ENCODE results near the gene PREX1. TPM values are rescaled to one million over a fixed set of nuclear protein-coding genes. Genes with fewer than 3 reads are reported as not detected.

PREX1 gene
- total and polyA plus RNA-seq, 2 of the 4 experiments (the other 2 are of a cell fraction) = 0.67 to 0.72 TPM

- no peaks in the 10 kb centered on the region for H3K36me3 ChIP-seq (ENCODE audit: control insufficient read depth, insufficient read depth, low read length)
- H4K5ac ChIP-seq (ENCODE audit: low read depth, low read length) = no peak overlapping the region
- no peaks in the 10 kb centered on the region for H4K20me1 ChIP-seq (ENCODE audit: insufficient read depth, low read length)
- H2AK9ac ChIP-seq (replicated peaks; ENCODE audit: low read depth, low read length, poor library complexity) = no peak overlapping the region
- WGBS, 2 experiments (ENCODE audit: extremely low coverage in 2 of 2, insufficient read length in 1 of 2) = 77% methylated on average over 5 of the region's 9 CpGs; no CpG with 5 or more reads in 1 of the 2 experiments
- dilution Hi-C loops (cut with HindIII; ENCODE audit: low sequenced_read_pairs, unreplicated experiment) = no loop called here
- no peak overlapping the region for H3K27ac ChIP-seq (ENCODE audit: insufficient read depth, low read length)
- H3K4me3 ChIP-seq (ENCODE audit: insufficient read depth, low read depth, low read length) = no peak overlapping the region
- no peak overlapping the region for H3K4me2 ChIP-seq (ENCODE audit: low read depth, low read length)
- DNase-seq = no peak
- no peak overlapping the region for H3K18ac ChIP-seq (ENCODE audit: low read depth, low read length)
- H2AFZ ChIP-seq (replicated peaks; ENCODE audit: low read length, poor library complexity) = no peak overlapping the region
- no peak overlapping the region for H3K14ac ChIP-seq (replicated peaks; ENCODE audit: low read depth, low read length)
- H3K27me3 ChIP-seq (ENCODE audit: control insufficient read depth, insufficient read depth, low read length) = peaks cover 26% of the 10 kb centered on the region; the same call in 1 of the 2 replicates
- no peak overlapping the region for H2BK120ac ChIP-seq (ENCODE audit: low read depth, low read length)
- intact Hi-C loops (cut with micrococcal nuclease) = no loop called here
- TF ChIP-seq RCOR1 (IDR thresholded peaks at IDR 0.05; ENCODE audit: insufficient replicate concordance, low read length) (no peak), RFX5 (IDR thresholded peaks at IDR 0.05; ENCODE audit: low read depth, low read length) (no peak), POLR2A (IDR thresholded peaks at IDR 0.05; ENCODE audit: low read depth, low read length) (no peak), MXI1 (IDR thresholded peaks at IDR 0.05; ENCODE audit: borderline replicate concordance, low read depth, low read length) (no peak), BHLHE40 (IDR thresholded peaks at IDR 0.05; ENCODE audit: low read depth, low read length) (no peak), NFE2L2 (IDR thresholded peaks at IDR 0.05; ENCODE audit: low read depth, low read length) (no peak), CEBPB (IDR thresholded peaks at IDR 0.05; ENCODE audit: low read depth, low read length) (no peak), CHD1 (IDR thresholded peaks at IDR 0.05; ENCODE audit: low read depth, low read length) (no peak), MAFK (IDR thresholded peaks at IDR 0.05; ENCODE audit: low read depth, low read length) (no peak)
- H3K4me1 ChIP-seq (ENCODE audit: control insufficient read depth, insufficient read depth, low read length) = no peaks in the 10 kb centered on the region
- no peak overlapping the region for H4K91ac ChIP-seq (ENCODE audit: insufficient read depth, low read depth, low read length)
- CTCF ChIA-PET = no interaction called here
- no peak overlapping the region for H2AK5ac ChIP-seq (ENCODE audit: low read depth, low read length)
- no peak overlapping the region for H4K8ac ChIP-seq (ENCODE audit: low read depth in 2 of 2, low read length in 2 of 2)
- no peak overlapping the region for H3K56ac ChIP-seq (ENCODE audit: extremely low read depth, insufficient read depth, low read length)
- H3K9me3 ChIP-seq (ENCODE audit: control insufficient read depth, insufficient read depth, low read length) = no peaks in the 10 kb centered on the region
- no peaks in the 10 kb centered on the region for H3K79me1 ChIP-seq (ENCODE audit: low read depth in 1 of 2, low read length in 2 of 2)
- H3K23ac ChIP-seq (ENCODE audit: low read depth, low read length) = no peak overlapping the region
- BruUV-seq (replicated peaks) = no TSS peak
- H3K4ac ChIP-seq (ENCODE audit: low read depth, low read length) = no peak overlapping the region
- H3K9me1 ChIP-seq (ENCODE audit: insufficient read depth, low read length) = no peaks in the 10 kb centered on the region
- ATAC-seq (ENCODE audit: low read depth) = no peak
- no peak overlapping the region for H2BK5ac ChIP-seq (ENCODE audit: low read depth, low read length, poor library complexity, severe bottlenecking)
- no peak overlapping the region for H2BK15ac ChIP-seq (ENCODE audit: low read depth, low read length)
- no peak overlapping the region for H2BK20ac ChIP-seq (ENCODE audit: low read depth, low read length)
- in situ Hi-C loops (cut with MboI; ENCODE audit: low sequenced_read_pairs) = no loop called here
- no peak overlapping the region for H3K9ac ChIP-seq (ENCODE audit: low read depth, low read length)
- POLR2A ChIA-PET (ENCODE audit: unreplicated experiment) = no interaction called here
Observed at GRCh38 chr20:48604426-48604825, 223.4 kb downstream of the PREX1 start.
